ENCODE data around the gene TOGARAM1.

TOGARAM1 gene

GRCh38 chr14:44961554-44962333, at the start of gene TOGARAM1, which contains the start of gene KLHL28:
Gene TOGARAM1 (plus strand): TSS chr14:44962190. CDS start chr14:44962422, 232 bp downstream.
Gene KLHL28 (minus strand): TSS chr14:44961947. CDS start chr14:44945928, 16,019 bp downstream.
- peak; percentile 99 for DNase-seq

- no peak for DNase-seq
Measured at GRCh38 chr14:44914849-44915248, 47.1 kb upstream of the TOGARAM1 start.

- no peak for DNase-seq
Measured at GRCh38 chr14:44928793-44929192, 33.2 kb upstream of the TOGARAM1 start.

- no peak for DNase-seq
Measured at GRCh38 chr14:44935155-44935554, 26.8 kb upstream of the TOGARAM1 start.

GRCh38 chr14:44937547-44937946, 24.4 kb upstream of the TOGARAM1 start:
- no peak for DNase-seq

GRCh38 chr14:44940211-44940610, 21.8 kb upstream of the TOGARAM1 start:
- no peak for DNase-seq

GRCh38 chr14:44940944-44941343, 21.0 kb upstream of the TOGARAM1 start:
- no peak for DNase-seq

- DNase-seq: no peak
Measured at GRCh38 chr14:44941591-44941990, 20.4 kb upstream of the TOGARAM1 start.

- DNase-seq: no peak
Measured at GRCh38 chr14:44942436-44942835, 19.6 kb upstream of the TOGARAM1 start.

- no peak for DNase-seq
Measured at GRCh38 chr14:44944107-44944506, 17.9 kb upstream of the TOGARAM1 start.

- DNase-seq: no peak
Measured at GRCh38 chr14:44945264-44945663, 16.7 kb upstream of the TOGARAM1 start.

GRCh38 chr14:44951051-44951450, 10.9 kb upstream of the TOGARAM1 start:
- DNase-seq: no peak

GRCh38 chr14:44952391-44953110, 9.4 kb upstream of the TOGARAM1 start:
- DNase-seq: no peak

- DNase-seq: no peak
Measured at GRCh38 chr14:44954750-44955149, 7.2 kb upstream of the TOGARAM1 start.

- no peak for DNase-seq
Measured at GRCh38 chr14:44955528-44955927, 6.5 kb upstream of the TOGARAM1 start.

- no peak for DNase-seq
Measured at GRCh38 chr14:44956866-44957265, 5.1 kb upstream of the TOGARAM1 start.

- no peak for DNase-seq
Measured at GRCh38 chr14:44959538-44959937, 2.5 kb upstream of the TOGARAM1 start.

- DNase-seq: no peak
Measured at GRCh38 chr14:44960146-44960545, 1.8 kb upstream of the TOGARAM1 start.

GRCh38 chr14:44960646-44961045, 1.3 kb upstream of the TOGARAM1 start:
- no peak for DNase-seq

- peak; percentile 30 for DNase-seq
Measured at GRCh38 chr14:44961151-44961553, 838 bp upstream of the TOGARAM1 start.

- DNase-seq: peak; percentile 64
Measured at GRCh38 chr14:44962334-44963043, 499 bp downstream of the TOGARAM1 start.

- no peak for DNase-seq
Measured at GRCh38 chr14:44963044-44963528, 1.1 kb downstream of the TOGARAM1 start.

GRCh38 chr14:44963775-44964380, 1.9 kb downstream of the TOGARAM1 start:
- DNase-seq: no peak
